ENCODE results near the gene MOSPD3. TPM values are rescaled to one million over a fixed set of nuclear protein-coding genes. Genes with fewer than 3 reads are reported as not detected.

MOSPD3 gene
- total and polyA plus RNA-seq, 2 of the 8 experiments (the other 6 are each of a cell fraction or from before 2014, with no cell fraction given): 20.7 to 21.4 TPM

DNA sequence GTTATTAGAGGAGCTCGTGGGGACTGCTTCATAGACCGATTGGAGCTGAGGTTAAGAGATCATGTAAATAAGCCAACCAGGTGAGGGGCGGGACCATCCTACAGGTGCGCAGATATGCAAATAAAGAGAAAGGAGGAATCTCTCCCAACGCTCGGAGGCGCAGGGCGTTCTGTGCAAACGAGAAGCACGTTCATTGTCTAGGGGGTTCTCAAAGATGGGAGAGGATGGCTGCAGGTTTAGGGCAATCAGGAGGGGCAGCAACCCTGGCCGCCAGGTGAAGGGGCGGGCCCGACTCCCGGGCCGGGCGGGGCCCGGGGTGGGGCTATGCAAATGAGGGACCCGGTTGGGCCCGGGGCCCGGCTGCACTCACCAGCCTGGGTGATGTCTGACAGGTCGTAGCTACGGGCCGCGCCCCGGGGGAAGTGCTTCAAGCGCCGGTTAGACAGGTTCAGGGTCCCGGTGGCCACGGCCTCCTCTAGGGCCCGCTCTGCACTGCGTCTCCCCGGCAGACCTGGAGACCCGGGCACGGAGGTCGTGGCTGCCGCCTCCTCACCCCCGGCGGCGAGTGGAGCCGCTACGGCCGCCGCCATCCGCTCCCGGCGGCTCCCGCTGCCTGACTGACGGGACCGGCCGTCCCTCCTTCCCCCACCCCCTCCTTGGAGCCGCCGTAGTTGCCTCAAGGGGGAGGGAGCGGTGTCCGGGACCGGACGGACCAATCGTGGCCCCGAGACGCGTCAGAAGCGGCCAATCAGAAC lies 26.7 kb upstream of the MOSPD3 start, which contains the start of gene LRCH4 (continued):
- TF ChIP-seq, protein P1, sequence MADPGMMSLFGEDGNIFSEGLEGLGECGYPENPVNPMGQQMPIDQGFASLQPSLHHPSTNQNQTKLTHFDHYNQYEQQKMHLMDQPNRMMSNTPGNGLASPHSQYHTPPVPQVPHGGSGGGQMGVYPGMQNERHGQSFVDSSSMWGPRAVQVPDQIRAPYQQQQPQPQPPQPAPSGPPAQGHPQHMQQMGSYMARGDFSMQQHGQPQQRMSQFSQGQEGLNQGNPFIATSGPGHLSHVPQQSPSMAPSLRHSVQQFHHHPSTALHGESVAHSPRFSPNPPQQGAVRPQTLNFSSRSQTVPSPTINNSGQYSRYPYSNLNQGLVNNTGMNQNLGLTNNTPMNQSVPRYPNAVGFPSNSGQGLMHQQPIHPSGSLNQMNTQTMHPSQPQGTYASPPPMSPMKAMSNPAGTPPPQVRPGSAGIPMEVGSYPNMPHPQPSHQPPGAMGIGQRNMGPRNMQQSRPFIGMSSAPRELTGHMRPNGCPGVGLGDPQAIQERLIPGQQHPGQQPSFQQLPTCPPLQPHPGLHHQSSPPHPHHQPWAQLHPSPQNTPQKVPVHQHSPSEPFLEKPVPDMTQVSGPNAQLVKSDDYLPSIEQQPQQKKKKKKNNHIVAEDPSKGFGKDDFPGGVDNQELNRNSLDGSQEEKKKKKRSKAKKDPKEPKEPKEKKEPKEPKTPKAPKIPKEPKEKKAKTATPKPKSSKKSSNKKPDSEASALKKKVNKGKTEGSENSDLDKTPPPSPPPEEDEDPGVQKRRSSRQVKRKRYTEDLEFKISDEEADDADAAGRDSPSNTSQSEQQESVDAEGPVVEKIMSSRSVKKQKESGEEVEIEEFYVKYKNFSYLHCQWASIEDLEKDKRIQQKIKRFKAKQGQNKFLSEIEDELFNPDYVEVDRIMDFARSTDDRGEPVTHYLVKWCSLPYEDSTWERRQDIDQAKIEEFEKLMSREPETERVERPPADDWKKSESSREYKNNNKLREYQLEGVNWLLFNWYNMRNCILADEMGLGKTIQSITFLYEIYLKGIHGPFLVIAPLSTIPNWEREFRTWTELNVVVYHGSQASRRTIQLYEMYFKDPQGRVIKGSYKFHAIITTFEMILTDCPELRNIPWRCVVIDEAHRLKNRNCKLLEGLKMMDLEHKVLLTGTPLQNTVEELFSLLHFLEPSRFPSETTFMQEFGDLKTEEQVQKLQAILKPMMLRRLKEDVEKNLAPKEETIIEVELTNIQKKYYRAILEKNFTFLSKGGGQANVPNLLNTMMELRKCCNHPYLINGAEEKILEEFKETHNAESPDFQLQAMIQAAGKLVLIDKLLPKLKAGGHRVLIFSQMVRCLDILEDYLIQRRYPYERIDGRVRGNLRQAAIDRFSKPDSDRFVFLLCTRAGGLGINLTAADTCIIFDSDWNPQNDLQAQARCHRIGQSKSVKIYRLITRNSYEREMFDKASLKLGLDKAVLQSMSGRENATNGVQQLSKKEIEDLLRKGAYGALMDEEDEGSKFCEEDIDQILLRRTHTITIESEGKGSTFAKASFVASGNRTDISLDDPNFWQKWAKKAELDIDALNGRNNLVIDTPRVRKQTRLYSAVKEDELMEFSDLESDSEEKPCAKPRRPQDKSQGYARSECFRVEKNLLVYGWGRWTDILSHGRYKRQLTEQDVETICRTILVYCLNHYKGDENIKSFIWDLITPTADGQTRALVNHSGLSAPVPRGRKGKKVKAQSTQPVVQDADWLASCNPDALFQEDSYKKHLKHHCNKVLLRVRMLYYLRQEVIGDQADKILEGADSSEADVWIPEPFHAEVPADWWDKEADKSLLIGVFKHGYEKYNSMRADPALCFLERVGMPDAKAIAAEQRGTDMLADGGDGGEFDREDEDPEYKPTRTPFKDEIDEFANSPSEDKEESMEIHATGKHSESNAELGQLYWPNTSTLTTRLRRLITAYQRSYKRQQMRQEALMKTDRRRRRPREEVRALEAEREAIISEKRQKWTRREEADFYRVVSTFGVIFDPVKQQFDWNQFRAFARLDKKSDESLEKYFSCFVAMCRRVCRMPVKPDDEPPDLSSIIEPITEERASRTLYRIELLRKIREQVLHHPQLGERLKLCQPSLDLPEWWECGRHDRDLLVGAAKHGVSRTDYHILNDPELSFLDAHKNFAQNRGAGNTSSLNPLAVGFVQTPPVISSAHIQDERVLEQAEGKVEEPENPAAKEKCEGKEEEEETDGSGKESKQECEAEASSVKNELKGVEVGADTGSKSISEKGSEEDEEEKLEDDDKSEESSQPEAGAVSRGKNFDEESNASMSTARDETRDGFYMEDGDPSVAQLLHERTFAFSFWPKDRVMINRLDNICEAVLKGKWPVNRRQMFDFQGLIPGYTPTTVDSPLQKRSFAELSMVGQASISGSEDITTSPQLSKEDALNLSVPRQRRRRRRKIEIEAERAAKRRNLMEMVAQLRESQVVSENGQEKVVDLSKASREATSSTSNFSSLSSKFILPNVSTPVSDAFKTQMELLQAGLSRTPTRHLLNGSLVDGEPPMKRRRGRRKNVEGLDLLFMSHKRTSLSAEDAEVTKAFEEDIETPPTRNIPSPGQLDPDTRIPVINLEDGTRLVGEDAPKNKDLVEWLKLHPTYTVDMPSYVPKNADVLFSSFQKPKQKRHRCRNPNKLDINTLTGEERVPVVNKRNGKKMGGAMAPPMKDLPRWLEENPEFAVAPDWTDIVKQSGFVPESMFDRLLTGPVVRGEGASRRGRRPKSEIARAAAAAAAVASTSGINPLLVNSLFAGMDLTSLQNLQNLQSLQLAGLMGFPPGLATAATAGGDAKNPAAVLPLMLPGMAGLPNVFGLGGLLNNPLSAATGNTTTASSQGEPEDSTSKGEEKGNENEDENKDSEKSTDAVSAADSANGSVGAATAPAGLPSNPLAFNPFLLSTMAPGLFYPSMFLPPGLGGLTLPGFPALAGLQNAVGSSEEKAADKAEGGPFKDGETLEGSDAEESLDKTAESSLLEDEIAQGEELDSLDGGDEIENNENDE (IDR thresholded peaks at IDR 0.05; ENCODE audit: insufficient replicate concordance, low read length): no peak
- TF ChIP-seq CEBPB (IDR thresholded peaks at IDR 0.05; ENCODE audit: low read depth, low read length): no peak
- TF ChIP-seq EP300 (IDR thresholded peaks at IDR 0.05; ENCODE audit: borderline replicate concordance in 1 of 2, low read depth in 2 of 2, low read length in 2 of 2): peak in 1 of 2 experiments; percentile 60; a peak in 1 of 3 replicates
- TF ChIP-seq, protein P2, sequence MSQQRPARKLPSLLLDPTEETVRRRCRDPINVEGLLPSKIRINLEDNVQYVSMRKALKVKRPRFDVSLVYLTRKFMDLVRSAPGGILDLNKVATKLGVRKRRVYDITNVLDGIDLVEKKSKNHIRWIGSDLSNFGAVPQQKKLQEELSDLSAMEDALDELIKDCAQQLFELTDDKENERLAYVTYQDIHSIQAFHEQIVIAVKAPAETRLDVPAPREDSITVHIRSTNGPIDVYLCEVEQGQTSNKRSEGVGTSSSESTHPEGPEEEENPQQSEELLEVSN (IDR thresholded peaks at IDR 0.05): no peak
- no peak for TF ChIP-seq TCF12 (IDR thresholded peaks at IDR 0.05; ENCODE audit: low read depth, low read length)
- no peak; the same call in 1 of the 2 replicates for TF ChIP-seq RBBP5 (IDR thresholded peaks at IDR 0.05; ENCODE audit: borderline replicate concordance, low read depth, low read length)
- TF ChIP-seq RNF2 (IDR thresholded peaks at IDR 0.05; ENCODE audit: borderline replicate concordance, low read depth, low read length, missing control alignments, poor library complexity, severe bottlenecking): no peak
- TF ChIP-seq CHD1 (IDR thresholded peaks at IDR 0.05; ENCODE audit: low read depth, low read length): no peak
- TF ChIP-seq SIX5 (IDR thresholded peaks at IDR 0.05; ENCODE audit: low read depth, low read length): no peak
